SK-N-SH (cell line): ENCODE data around the gene COG3. TPM values are rescaled to one million over a fixed set of nuclear protein-coding genes. Genes with fewer than 3 reads are reported as not detected.

Experiments used
- CTCF ChIA-PET: fragments of 300-600, 350-600 bp; formaldehyde crosslinking; extraction: SDS; loops from one replicate; lab custom pipeline; 2021; lab: Yijun Ruan, JAX
- POLR2A ChIA-PET: fragments of 350-600 bp; sonication (Branson Sonifier 250); formaldehyde crosslinking; extraction: SDS; loops from one replicate; lab custom pipeline; 2020; ENCODE audit warnings: antibody characterized with exemption, inconsistent platforms; lab: Yijun Ruan, JAX
- DNase-seq: peaks from one replicate; pipeline ENCODE4 v3.0.0; 2012
- H2AFZ ChIP-seq: fragments of 200-600 bp; sonication (generic); 2 replicates; pipeline ENCODE4 v1.8.1; 2016; ENCODE audit warnings: antibody characterized with exemption, mild to moderate bottlenecking, low read depth
- H3F3A ChIP-seq: fragments of 200-600 bp; sonication (generic); replicated peaks from 2 replicates; pipeline ENCODE3; 2016; ENCODE audit warnings: antibody characterized with exemption, mild to moderate bottlenecking; ENCODE audit not compliant: insufficient read depth
- H3K27ac ChIP-seq, 2 experiments: fragments of 200-500 bp in 1 of 2; fragments of 200-600 bp in 1 of 2; sonication (Bioruptor generic) in 1 of 2; sonication (generic), shearing (Covaris generic) in 1 of 2; 2 replicates each; pipeline versions ENCODE4 v1.5.1 to v1.6.1; 2014 to 2016; ENCODE audit warnings: low read depth in 2 of 2, inconsistent platforms in 1 of 2, low read length in 1 of 2, mild to moderate bottlenecking in 1 of 2, mixed read lengths in 1 of 2
- H3K27me3 ChIP-seq: fragments of 200-600 bp; sonication (generic), shearing (Covaris generic); 2 replicates; pipeline ENCODE4 v1.6.1; 2016; ENCODE audit warnings: mixed run types; ENCODE audit not compliant: insufficient read depth
- H3K36me3 ChIP-seq, 2 experiments: fragments of 200-500 bp in 1 of 2; fragments of 200-600 bp in 1 of 2; sonication (Bioruptor generic) in 1 of 2; sonication (generic) in 1 of 2; replicated peaks in 1 of 2; 2 replicates each; pipeline versions ENCODE3 to v1.5.1; 2014 to 2016; ENCODE audit warnings: low read length in 1 of 2, mild to moderate bottlenecking in 1 of 2; ENCODE audit not compliant: insufficient read depth in 2 of 2, control insufficient read depth in 1 of 2
- H3K4me1 ChIP-seq, 2 experiments: fragments of 200-500 bp in 1 of 2; fragments of 200-600 bp in 1 of 2; sonication (Bioruptor generic) in 1 of 2; sonication (generic), shearing (Covaris generic) in 1 of 2; 2 replicates each; pipeline versions ENCODE4 v1.5.1 to v1.6.1; 2014 to 2016; ENCODE audit warnings: low read depth in 1 of 2, low read length in 1 of 2, mixed run types in 1 of 2; ENCODE audit not compliant: insufficient read depth in 2 of 2, control insufficient read depth in 1 of 2
- H3K4me2 ChIP-seq: fragments of 200-600 bp; sonication (generic), shearing (Covaris generic); 2 replicates; pipeline ENCODE4 v1.6.1; 2017; ENCODE audit warnings: mixed run types
- H3K4me3 ChIP-seq, 2 experiments: fragments of 200-500 bp in 1 of 2; fragments of 200-600 bp in 1 of 2; sonication (Bioruptor generic) in 1 of 2; sonication (generic), shearing (Covaris generic) in 1 of 2; 2 replicates each; pipeline versions ENCODE4 v1.5.1 to v1.8.1; 2014 to 2016; ENCODE audit warnings: low read depth in 2 of 2, inconsistent platforms in 1 of 2, low read length in 1 of 2, mild to moderate bottlenecking in 1 of 2, mixed read lengths in 1 of 2, moderate library complexity in 1 of 2
- H3K79me2 ChIP-seq: fragments of 200-600 bp; sonication (generic); 2 replicates; pipeline ENCODE4 v1.8.1; 2017; ENCODE audit warnings: mild to moderate bottlenecking; ENCODE audit not compliant: insufficient read depth
- H3K9ac ChIP-seq: fragments of 200-600 bp; sonication (generic); 2 replicates; pipeline ENCODE4 v1.6.1; 2017; ENCODE audit warnings: mixed run types
- H3K9me2 ChIP-seq: fragments of 200-600 bp; sonication (generic); 2 replicates; pipeline ENCODE4 v1.6.1; 2017; ENCODE audit warnings: mixed run types
- H3K9me3 ChIP-seq: fragments of 200-600 bp; sonication (generic); 2 replicates; pipeline ENCODE4 v1.6.1; 2017; ENCODE audit warnings: mixed run types, mild to moderate bottlenecking, moderate library complexity
- H4K20me1 ChIP-seq: fragments of 200-600 bp; sonication (generic); 2 replicates; pipeline ENCODE4 v1.6.1; 2017; ENCODE audit warnings: mild to moderate bottlenecking, mixed run types; ENCODE audit not compliant: insufficient read depth
- CHD2 ChIP-seq: fragments of 150-350 bp; IDR thresholded peaks from 2 replicates; pipeline ENCODE4 v1.6.1; 2018; ENCODE audit warnings: low read length; ENCODE audit not compliant: partially characterized antibody
- EP300 ChIP-seq, 2 experiments: IDR thresholded peaks; 2 replicates each; pipeline versions ENCODE4 v1.4.0 to v1.6.1; 2012; ENCODE audit warnings: borderline replicate concordance in 1 of 2, low read depth in 1 of 2, low read length in 1 of 2
- FOXJ3 ChIP-seq: sonication (generic); formaldehyde crosslinking; IDR thresholded peaks from 2 replicates; pipeline ENCODE4 v1.5.1; 2020; ENCODE audit warnings: mild to moderate bottlenecking, missing genetic modification reagents
- FOXM1 ChIP-seq: IDR thresholded peaks from 2 replicates; pipeline ENCODE4 v1.4.0; 2012; ENCODE audit warnings: low read depth, mild to moderate bottlenecking
- NRF1 ChIP-seq: IDR thresholded peaks from 2 replicates; pipeline ENCODE4 v1.6.1; 2012; ENCODE audit warnings: low read depth, mild to moderate bottlenecking, low read length
- RFX5 ChIP-seq: IDR thresholded peaks from 2 replicates; pipeline ENCODE4 v1.6.1; 2012; ENCODE audit warnings: mild to moderate bottlenecking, improper control_type of control experiment, low read length
- SIN3A ChIP-seq: IDR thresholded peaks from 2 replicates; pipeline ENCODE4 v1.6.1; 2012; ENCODE audit warnings: low read depth, mild to moderate bottlenecking, low read length, moderate library complexity, borderline replicate concordance
- TAF1 ChIP-seq: IDR thresholded peaks from 2 replicates; pipeline ENCODE4 v1.6.1; 2012; ENCODE audit warnings: low read depth, mild to moderate bottlenecking, low read length, moderate library complexity, borderline replicate concordance
- TEAD4 ChIP-seq: IDR thresholded peaks from 2 replicates; pipeline ENCODE4 v1.4.0; 2012; ENCODE audit warnings: mild to moderate bottlenecking, borderline replicate concordance; ENCODE audit not compliant: insufficient read depth
- YY1 ChIP-seq: IDR thresholded peaks from 2 replicates; pipeline ENCODE4 v1.4.0; 2012; ENCODE audit warnings: low read depth, mild to moderate bottlenecking
- WGBS: methylation state at CpG from one replicate; pipeline ENCODE4 v1.1.6; 2017; ENCODE audit warnings: low lambda C conversion rate; 5-methylcytosine and 5-hydroxymethylcytosine counted together
- polyA plus RNA-seq, 3 experiments: library from polyadenylated mRNA; depleted of rRNA; stranded (reverse); fragments of >200 nt; gene quantifications; 2 replicates each; pipeline ENCODE4 v1.2.3, GENCODE V29; 2012
- TF ChIP-seq, protein P1 (sequence below): IDR thresholded peaks from 2 replicates; pipeline ENCODE4; 2012
- TF ChIP-seq, protein P2 (sequence below): fragments of 150-350 bp; IDR thresholded peaks from 2 replicates; pipeline ENCODE4 v1.6.1; 2016; ENCODE audit warnings: mild to moderate bottlenecking, low read depth, low read length
- TF ChIP-seq, protein P3 (sequence below): IDR thresholded peaks from 2 replicates; pipeline ENCODE4 v1.6.1; 2012; ENCODE audit warnings: mild to moderate bottlenecking, low read depth, low read length, moderate library complexity

The COG3 gene
- polyA plus RNA-seq, 1 of the 3 experiments (the other 2 are of a cell fraction) = 25.6 TPM

DNA sequence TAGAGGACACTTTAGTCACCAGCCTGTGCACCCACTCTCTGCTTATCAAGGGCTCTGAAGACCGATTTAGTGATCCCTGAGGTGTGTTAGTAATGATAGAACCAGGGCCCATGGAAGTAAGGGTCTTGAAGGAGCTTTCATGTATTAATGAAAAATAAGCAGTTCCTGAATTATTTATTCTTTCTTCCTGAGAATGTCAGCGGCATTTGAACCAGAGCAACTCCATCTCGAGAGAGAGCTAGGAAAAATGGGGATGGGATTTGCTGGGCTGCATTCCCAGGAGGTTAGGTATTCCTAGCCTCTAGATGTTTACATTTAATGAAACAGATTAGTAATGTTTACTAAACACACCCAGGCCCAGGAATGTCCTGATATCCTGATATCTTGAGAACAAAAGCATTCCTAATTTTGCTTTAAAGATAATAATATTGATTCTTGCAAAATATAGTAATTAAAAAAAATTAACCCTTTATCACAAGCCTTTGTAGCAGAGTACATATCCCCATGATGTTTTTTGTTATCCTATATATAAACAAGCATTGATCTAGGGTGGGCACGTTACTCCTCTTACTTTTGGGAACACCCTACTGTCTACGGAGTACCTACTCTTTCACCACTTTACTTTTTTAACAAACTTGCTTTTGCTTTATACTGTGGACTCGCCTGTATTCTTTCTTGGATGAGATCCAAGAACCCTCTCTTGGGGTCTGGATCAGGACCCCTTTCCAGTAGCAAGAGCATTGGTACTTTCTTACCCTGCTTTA, 63.1 kb downstream of the COG3 start:
- TF ChIP-seq CHD2 (no peak), SIN3A (no peak), YY1 (no peak), NRF1 (no peak), RFX5 (no peak), FOXM1 (no peak), FOXJ3 (CRISPR knock-in tag) (no peak), TEAD4 (no peak), EP300 (IDR thresholded peaks at IDR 0.05; ENCODE audit: borderline replicate concordance in 1 of 2, low read depth in 1 of 2, low read length in 1 of 2) (no peak), TAF1 (no peak)
- TF ChIP-seq, protein P1, sequence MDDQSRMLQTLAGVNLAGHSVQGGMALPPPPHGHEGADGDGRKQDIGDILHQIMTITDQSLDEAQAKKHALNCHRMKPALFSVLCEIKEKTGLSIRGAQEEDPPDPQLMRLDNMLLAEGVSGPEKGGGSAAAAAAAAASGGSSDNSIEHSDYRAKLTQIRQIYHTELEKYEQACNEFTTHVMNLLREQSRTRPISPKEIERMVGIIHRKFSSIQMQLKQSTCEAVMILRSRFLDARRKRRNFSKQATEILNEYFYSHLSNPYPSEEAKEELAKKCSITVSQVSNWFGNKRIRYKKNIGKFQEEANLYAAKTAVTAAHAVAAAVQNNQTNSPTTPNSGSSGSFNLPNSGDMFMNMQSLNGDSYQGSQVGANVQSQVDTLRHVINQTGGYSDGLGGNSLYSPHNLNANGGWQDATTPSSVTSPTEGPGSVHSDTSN = no peak
- TF ChIP-seq, protein P2, sequence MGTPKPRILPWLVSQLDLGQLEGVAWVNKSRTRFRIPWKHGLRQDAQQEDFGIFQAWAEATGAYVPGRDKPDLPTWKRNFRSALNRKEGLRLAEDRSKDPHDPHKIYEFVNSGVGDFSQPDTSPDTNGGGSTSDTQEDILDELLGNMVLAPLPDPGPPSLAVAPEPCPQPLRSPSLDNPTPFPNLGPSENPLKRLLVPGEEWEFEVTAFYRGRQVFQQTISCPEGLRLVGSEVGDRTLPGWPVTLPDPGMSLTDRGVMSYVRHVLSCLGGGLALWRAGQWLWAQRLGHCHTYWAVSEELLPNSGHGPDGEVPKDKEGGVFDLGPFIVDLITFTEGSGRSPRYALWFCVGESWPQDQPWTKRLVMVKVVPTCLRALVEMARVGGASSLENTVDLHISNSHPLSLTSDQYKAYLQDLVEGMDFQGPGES = no peak
- TF ChIP-seq, protein P3, sequence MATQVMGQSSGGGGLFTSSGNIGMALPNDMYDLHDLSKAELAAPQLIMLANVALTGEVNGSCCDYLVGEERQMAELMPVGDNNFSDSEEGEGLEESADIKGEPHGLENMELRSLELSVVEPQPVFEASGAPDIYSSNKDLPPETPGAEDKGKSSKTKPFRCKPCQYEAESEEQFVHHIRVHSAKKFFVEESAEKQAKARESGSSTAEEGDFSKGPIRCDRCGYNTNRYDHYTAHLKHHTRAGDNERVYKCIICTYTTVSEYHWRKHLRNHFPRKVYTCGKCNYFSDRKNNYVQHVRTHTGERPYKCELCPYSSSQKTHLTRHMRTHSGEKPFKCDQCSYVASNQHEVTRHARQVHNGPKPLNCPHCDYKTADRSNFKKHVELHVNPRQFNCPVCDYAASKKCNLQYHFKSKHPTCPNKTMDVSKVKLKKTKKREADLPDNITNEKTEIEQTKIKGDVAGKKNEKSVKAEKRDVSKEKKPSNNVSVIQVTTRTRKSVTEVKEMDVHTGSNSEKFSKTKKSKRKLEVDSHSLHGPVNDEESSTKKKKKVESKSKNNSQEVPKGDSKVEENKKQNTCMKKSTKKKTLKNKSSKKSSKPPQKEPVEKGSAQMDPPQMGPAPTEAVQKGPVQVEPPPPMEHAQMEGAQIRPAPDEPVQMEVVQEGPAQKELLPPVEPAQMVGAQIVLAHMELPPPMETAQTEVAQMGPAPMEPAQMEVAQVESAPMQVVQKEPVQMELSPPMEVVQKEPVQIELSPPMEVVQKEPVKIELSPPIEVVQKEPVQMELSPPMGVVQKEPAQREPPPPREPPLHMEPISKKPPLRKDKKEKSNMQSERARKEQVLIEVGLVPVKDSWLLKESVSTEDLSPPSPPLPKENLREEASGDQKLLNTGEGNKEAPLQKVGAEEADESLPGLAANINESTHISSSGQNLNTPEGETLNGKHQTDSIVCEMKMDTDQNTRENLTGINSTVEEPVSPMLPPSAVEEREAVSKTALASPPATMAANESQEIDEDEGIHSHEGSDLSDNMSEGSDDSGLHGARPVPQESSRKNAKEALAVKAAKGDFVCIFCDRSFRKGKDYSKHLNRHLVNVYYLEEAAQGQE = no peak
- H4K20me1 ChIP-seq = no peaks in the 10 kb centered on the region
- no peaks in the 10 kb centered on the region for H3K27me3 ChIP-seq
- no peaks in the 10 kb centered on the region for H3K9me2 ChIP-seq
- H3K9me3 ChIP-seq = no peaks in the 10 kb centered on the region
- H3K79me2 ChIP-seq = no peaks in the 10 kb centered on the region
- H3F3A ChIP-seq = no peaks in the 10 kb centered on the region
- no peak overlapping the region for H2AFZ ChIP-seq
- no peak for DNase-seq
- H3K4me2 ChIP-seq = no peak overlapping the region
- H3K4me3 ChIP-seq = no peak overlapping the region
- POLR2A ChIA-PET = no interaction called here
- peaks cover 77 to 85% of the 10 kb centered on the region in 2 experiments for H3K36me3 ChIP-seq
- H3K9ac ChIP-seq = no peak overlapping the region
- CTCF ChIA-PET = no interaction called here
- no peak overlapping the region for H3K27ac ChIP-seq
- WGBS = 89% methylated on average over 6 of the region's 6 CpGs
- H3K4me1 ChIP-seq = peaks cover 0 to 3% of the 10 kb centered on the region in 2 experiments; a peak in 2 of 4 replicates
